Fibroblast of lung (primary cell): ENCODE measurements around the gene SPTBN1. TPM values are rescaled to one million over a fixed set of nuclear protein-coding genes. Genes with fewer than 3 reads are reported as not detected.

Experiments used
- DNase-seq, 2 donors: peaks; one replicate each; pipeline versions ENCODE4 v3.0.0 to v3.0.0-alpha.2; 2010; ENCODE audit warnings: low read depth in 2 of 2
- H2AFZ ChIP-seq: 2 replicates; pipeline ENCODE4 v1.5.1; 2012; ENCODE audit warnings: low read length, control low read depth, inconsistent platforms
- H3K27ac ChIP-seq: 2 replicates; pipeline ENCODE4 v1.5.1; 2011; ENCODE audit warnings: low read length, control low read depth; ENCODE audit not compliant: insufficient read depth
- H3K27me3 ChIP-seq: 2 replicates; pipeline ENCODE4 v1.5.1; 2011; ENCODE audit warnings: mild to moderate bottlenecking, low read length; ENCODE audit not compliant: control insufficient read depth, insufficient read depth
- H3K36me3 ChIP-seq: 2 replicates; pipeline ENCODE4 v1.5.1; 2011; ENCODE audit warnings: low read length; ENCODE audit not compliant: control insufficient read depth, insufficient read depth
- H3K4me1 ChIP-seq: 2 replicates; pipeline ENCODE4 v1.5.1; 2011; ENCODE audit warnings: low read length; ENCODE audit not compliant: control insufficient read depth, insufficient read depth; ENCODE audit errors: extremely low read depth
- H3K4me2 ChIP-seq: 2 replicates; pipeline ENCODE4 v1.5.1; 2011; ENCODE audit warnings: low read length, control low read depth; ENCODE audit not compliant: insufficient read depth; ENCODE audit errors: extremely low read depth
- H3K4me3 ChIP-seq, 4 experiments: fragments of 200-600 bp in 1 of 4; sonication (generic) in 1 of 4; replicated peaks in 1 of 4; 2 replicates each; pipeline ENCODE4 v1.5.1; 2011 to 2016; ENCODE audit warnings: low read length in 4 of 4, low read depth in 3 of 4, mild to moderate bottlenecking in 3 of 4, control low read depth in 2 of 4, inconsistent platforms in 1 of 4, mixed read lengths in 1 of 4; ENCODE audit not compliant: insufficient read depth in 1 of 4; ENCODE audit errors: control extremely low read depth in 1 of 4
- H3K79me2 ChIP-seq: 2 replicates; pipeline ENCODE4 v1.5.1; 2012; ENCODE audit warnings: mild to moderate bottlenecking, low read length, inconsistent platforms; ENCODE audit not compliant: control insufficient read depth, insufficient read depth
- H3K9ac ChIP-seq: 2 replicates; pipeline ENCODE4 v1.5.1; 2011; ENCODE audit warnings: mild to moderate bottlenecking, low read length, control low read depth; ENCODE audit not compliant: insufficient read depth
- H3K9me3 ChIP-seq: 2 replicates; pipeline ENCODE4 v1.5.1; 2012; ENCODE audit warnings: low read depth, low read length; ENCODE audit not compliant: control insufficient read depth, insufficient read depth
- H4K20me1 ChIP-seq: 2 replicates; pipeline ENCODE4 v1.5.1; 2011; ENCODE audit warnings: low read length; ENCODE audit not compliant: control insufficient read depth, insufficient read depth; ENCODE audit errors: extremely low read depth
- EZH2 ChIP-seq: IDR thresholded peaks from 2 replicates; pipeline ENCODE4 v1.5.1; 2012; ENCODE audit warnings: low read length, control low read depth, mild to moderate bottlenecking; ENCODE audit errors: missing control alignments
- polyA plus RNA-seq, 2 donors: library from polyadenylated mRNA; depleted of rRNA in 1 of 2; stranded (reverse) in 1 of 2; unstranded in 1 of 2; fragments of >200 nt; gene quantifications; 2 replicates each; pipeline ENCODE4 v1.2.1, GENCODE V29; 2011 to 2012; ENCODE audit warnings: missing spikeins in 1 of 2
- total RNA-seq: library from RNA; depleted of rRNA; stranded (reverse); fragments of >200 nt; gene quantifications from 2 replicates; pipeline ENCODE4 v1.2.1, GENCODE V29; 2014
- TF ChIP-seq, protein P1 (sequence below), 2 donors: IDR thresholded peaks in 1 of 2; conservative IDR thresholded peaks in 1 of 2; 1 replicate in 1 of 2; 2 replicates in 1 of 2; pipeline ENCODE4 v1.5.1; 2011 to 2012; ENCODE audit warnings: low read length in 2 of 2, control low read depth in 1 of 2, inconsistent platforms in 1 of 2, low read depth in 1 of 2, mild to moderate bottlenecking in 1 of 2

The SPTBN1 gene
- total and polyA plus RNA-seq, 2 donors (not counting 1 experiment from before 2014, with no cell fraction given): 123 to 325 TPM

GRCh38 chr2:54574107-54574859, 118.2 kb downstream of the SPTBN1 start:
- peak overlapping the region; percentile 86 for H3K27ac ChIP-seq
- peak; percentile 56 to 58 for DNase-seq
- no peaks in the 10 kb centered on the region for H3K9me3 ChIP-seq
- H2AFZ ChIP-seq: no peak overlapping the region
- H3K27me3 ChIP-seq: no peaks in the 10 kb centered on the region
- no peak for TF ChIP-seq EZH2
- TF ChIP-seq, protein P1, sequence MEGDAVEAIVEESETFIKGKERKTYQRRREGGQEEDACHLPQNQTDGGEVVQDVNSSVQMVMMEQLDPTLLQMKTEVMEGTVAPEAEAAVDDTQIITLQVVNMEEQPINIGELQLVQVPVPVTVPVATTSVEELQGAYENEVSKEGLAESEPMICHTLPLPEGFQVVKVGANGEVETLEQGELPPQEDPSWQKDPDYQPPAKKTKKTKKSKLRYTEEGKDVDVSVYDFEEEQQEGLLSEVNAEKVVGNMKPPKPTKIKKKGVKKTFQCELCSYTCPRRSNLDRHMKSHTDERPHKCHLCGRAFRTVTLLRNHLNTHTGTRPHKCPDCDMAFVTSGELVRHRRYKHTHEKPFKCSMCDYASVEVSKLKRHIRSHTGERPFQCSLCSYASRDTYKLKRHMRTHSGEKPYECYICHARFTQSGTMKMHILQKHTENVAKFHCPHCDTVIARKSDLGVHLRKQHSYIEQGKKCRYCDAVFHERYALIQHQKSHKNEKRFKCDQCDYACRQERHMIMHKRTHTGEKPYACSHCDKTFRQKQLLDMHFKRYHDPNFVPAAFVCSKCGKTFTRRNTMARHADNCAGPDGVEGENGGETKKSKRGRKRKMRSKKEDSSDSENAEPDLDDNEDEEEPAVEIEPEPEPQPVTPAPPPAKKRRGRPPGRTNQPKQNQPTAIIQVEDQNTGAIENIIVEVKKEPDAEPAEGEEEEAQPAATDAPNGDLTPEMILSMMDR (conservative IDR thresholded peaks at IDR 0.05 in 1 of 2, IDR thresholded peaks at IDR 0.05 in 1 of 2; ENCODE audit: low read depth in 1 of 2, low read length in 2 of 2): no peak
- no peaks in the 10 kb centered on the region for H3K36me3 ChIP-seq
- no peaks in the 10 kb centered on the region for H4K20me1 ChIP-seq
- H3K79me2 ChIP-seq: peaks cover 70% of the 10 kb centered on the region
- H3K9ac ChIP-seq: no peak overlapping the region
- no peak overlapping the region for H3K4me3 ChIP-seq
- H3K4me1 ChIP-seq: peaks cover 61% of the 10 kb centered on the region
- H3K4me2 ChIP-seq: no peak overlapping the region

- H3K4me3 ChIP-seq: no peak overlapping the region
- H3K79me2 ChIP-seq: peaks cover 70% of the 10 kb centered on the region
- no peak overlapping the region for H2AFZ ChIP-seq
- no peaks in the 10 kb centered on the region for H3K36me3 ChIP-seq
- H3K27ac ChIP-seq: no peak overlapping the region
- no peak overlapping the region for H3K9ac ChIP-seq
- no peaks in the 10 kb centered on the region for H3K9me3 ChIP-seq
- no peak for DNase-seq
- no peak overlapping the region for H3K4me2 ChIP-seq
- TF ChIP-seq, protein P1 (conservative IDR thresholded peaks at IDR 0.05 in 1 of 2, IDR thresholded peaks at IDR 0.05 in 1 of 2; ENCODE audit: low read depth in 1 of 2, low read length in 2 of 2): no peak
- no peak for TF ChIP-seq EZH2
- H4K20me1 ChIP-seq: no peaks in the 10 kb centered on the region
- H3K27me3 ChIP-seq: no peaks in the 10 kb centered on the region
- H3K4me1 ChIP-seq: peaks cover 56% of the 10 kb centered on the region
Measured at GRCh38 chr2:54574860-54575247, 118.7 kb downstream of the SPTBN1 start.

DNA sequence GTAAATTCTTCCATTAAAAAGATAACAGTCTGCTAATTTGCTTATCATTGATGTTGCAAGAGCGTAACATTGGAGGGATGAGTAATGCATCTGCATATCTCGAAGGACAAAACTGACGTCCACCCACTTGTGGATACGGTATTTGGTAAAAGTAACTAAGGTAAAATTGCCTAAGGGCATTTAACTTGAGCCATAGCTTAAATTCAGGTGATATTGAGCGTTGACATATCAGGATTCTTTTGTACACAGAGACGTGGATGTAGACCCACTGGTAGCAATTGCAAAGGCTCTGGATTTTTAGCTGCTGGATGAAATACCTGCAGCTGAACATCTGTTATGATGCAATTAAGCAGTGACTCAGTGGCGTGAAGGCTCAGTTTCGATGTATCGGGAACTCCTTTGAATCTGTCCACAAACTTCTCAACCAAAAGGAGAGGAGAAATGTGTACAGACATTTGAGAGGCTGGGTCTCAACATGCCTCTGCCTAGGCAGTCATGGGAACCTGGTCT, 119.3 kb downstream of the SPTBN1 start:
- Histone ChIP-seq H3K79me2 (peaks cover 65% of the 10 kb centered on the region), H3K27ac (no peak overlapping the region), H3K4me1 (peaks cover 50% of the 10 kb centered on the region), H3K36me3 (no peaks in the 10 kb centered on the region), H3K9ac (no peak overlapping the region), H3K9me3 (no peaks in the 10 kb centered on the region), H3K4me3 (no peak overlapping the region), H2AFZ (no peak overlapping the region), H3K27me3 (no peaks in the 10 kb centered on the region), H3K4me2 (no peak overlapping the region), H4K20me1 (no peaks in the 10 kb centered on the region)
- TF ChIP-seq, protein P1 (conservative IDR thresholded peaks at IDR 0.05 in 1 of 2, IDR thresholded peaks at IDR 0.05 in 1 of 2; ENCODE audit: low read depth in 1 of 2, low read length in 2 of 2): no peak
- TF ChIP-seq EZH2: no peak
- peak; percentile 47 to 83 for DNase-seq
